HepG2 (cell line): ENCODE measurements around the gene CALML4. TPM values are rescaled to one million over a fixed set of nuclear protein-coding genes. Genes with fewer than 3 reads are reported as not detected.

Experiments
- ATAC-seq: fragments of 200-7000 bp; cut with Tn5 transposase; 3 replicates; pipeline ENCODE4 v1.9.1; 2020; ENCODE audit warnings: mild to moderate bottlenecking, moderate library complexity
- BruUV-seq: library from RNA; stranded (reverse); fragments of 400-500 nt; replicated peaks from 2 replicates; lab custom pipeline; 2021; lab: Mats Ljungman, UMichigan
- CTCF ChIA-PET: fragments of 300-600 bp; formaldehyde crosslinking; extraction: SDS; loops from one replicate; lab custom pipeline; 2021; ENCODE audit warnings: low total read pairs, inconsistent platforms, low intra/inter-chr PET ratio; lab: Yijun Ruan, JAX
- POLR2A ChIA-PET: fragments of 350-600 bp; sonication (Branson Sonifier 250); formaldehyde crosslinking; loops from one replicate; lab custom pipeline; 2020; ENCODE audit warnings: antibody characterized with exemption, inconsistent platforms; lab: Yijun Ruan, JAX
- DNase-seq: peaks from one replicate; pipeline ENCODE4 v3.0.0-alpha.2; 2015; ENCODE audit warnings: low spot score
- FAIRE-seq: peaks from 3 replicates; lab custom pipeline; 2011; peaks lifted over from hg19 to GRCh38; lab: Jason Lieb, UNC
- H2AFZ ChIP-seq: one replicate; pipeline ENCODE4 v1.6.1; 2011; ENCODE audit warnings: low read length, inconsistent platforms
- H3K27ac ChIP-seq: fragments of 300-600 bp; 3 replicates; pipeline ENCODE4 v1.8.0; 2011; ENCODE audit warnings: mixed run types, mild to moderate bottlenecking, mixed read lengths, low read length, inconsistent platforms; ENCODE audit not compliant: insufficient read depth; ENCODE audit errors: extremely low read length
- H3K27me3 ChIP-seq, 2 experiments: fragments of 200-600 bp in 1 of 2; 2 replicates in 1 of 2; 3 replicates in 1 of 2; pipeline versions ENCODE4 v1.6.0 to v1.8.0; 2011; ENCODE audit warnings: low read length in 2 of 2, mild to moderate bottlenecking in 2 of 2, moderate library complexity in 2 of 2, inconsistent platforms in 1 of 2; ENCODE audit not compliant: insufficient read depth in 2 of 2, control insufficient read depth in 1 of 2
- H3K36me3 ChIP-seq, 2 experiments: fragments of 200-600 bp in 1 of 2; replicated peaks in 1 of 2; 2 replicates in 1 of 2; 3 replicates in 1 of 2; pipeline versions ENCODE4 v1.5.1 to v1.8.0; 2011; ENCODE audit warnings: low read length in 2 of 2, inconsistent platforms in 1 of 2; ENCODE audit not compliant: insufficient read depth in 2 of 2, control insufficient read depth in 1 of 2
- H3K4me1 ChIP-seq: 2 replicates; pipeline ENCODE4 v1.5.1; 2012; ENCODE audit warnings: low read length, inconsistent platforms; ENCODE audit not compliant: insufficient read depth
- H3K4me2 ChIP-seq: 2 replicates; pipeline ENCODE4 v1.6.0; 2011; ENCODE audit warnings: low read depth, low read length, inconsistent platforms
- H3K4me3 ChIP-seq, 3 experiments: fragments of 200-600 bp in 1 of 3; sonication (generic), shearing (Covaris generic) in 1 of 3; replicated peaks in 1 of 3; 2 replicates each; pipeline ENCODE4 v1.5.1; 2011 to 2016; ENCODE audit warnings: low read length in 3 of 3, inconsistent platforms in 2 of 3, low read depth in 2 of 3, mild to moderate bottlenecking in 2 of 3, control low read depth in 1 of 3, mixed read lengths in 1 of 3; ENCODE audit not compliant: insufficient read depth in 1 of 3
- H3K79me2 ChIP-seq: one replicate; pipeline ENCODE4 v1.6.1; 2011; ENCODE audit warnings: low read length, inconsistent platforms; ENCODE audit not compliant: insufficient read depth
- H3K9ac ChIP-seq: 2 replicates; pipeline ENCODE4 v1.6.0; 2011; ENCODE audit warnings: mild to moderate bottlenecking, low read depth, low read length, inconsistent platforms; ENCODE audit not compliant: insufficient read depth
- H3K9me3 ChIP-seq: 2 replicates; pipeline ENCODE4 v1.5.1; 2012; ENCODE audit warnings: mild to moderate bottlenecking, low read length
- H4K20me1 ChIP-seq: 2 replicates; pipeline ENCODE4 v1.6.0; 2011; ENCODE audit warnings: inconsistent platforms, mild to moderate bottlenecking, low read length, moderate library complexity; ENCODE audit not compliant: insufficient read depth
- ARID4A ChIP-seq: sonication (generic); formaldehyde crosslinking; IDR thresholded peaks from 2 replicates; pipeline ENCODE4 v1.5.0; 2020; ENCODE audit warnings: mild to moderate bottlenecking, missing genetic modification reagents, borderline replicate concordance
- ATF7-NPFF ChIP-seq: sonication (generic); formaldehyde crosslinking; IDR thresholded peaks from 2 replicates; pipeline ENCODE4 v1.8.1; 2023; ENCODE audit warnings: mild to moderate bottlenecking, low read depth, missing genetic modification reagents, moderate library complexity
- MXD4 ChIP-seq: IDR thresholded peaks from 2 replicates; pipeline ENCODE4 v1.6.1; 2016; ENCODE audit warnings: mild to moderate bottlenecking, missing biosample characterization, missing genetic modification reagents
- NFATC3 ChIP-seq: sonication (generic); formaldehyde crosslinking; IDR thresholded peaks from 2 replicates; pipeline ENCODE4 v1.5.1; 2020; ENCODE audit warnings: mild to moderate bottlenecking, missing genetic modification reagents
- PRDM15 ChIP-seq: sonication (generic); formaldehyde crosslinking; IDR thresholded peaks from 2 replicates; pipeline ENCODE4 v1.4.0; 2020; ENCODE audit warnings: missing genetic modification reagents
- ZNF292 ChIP-seq: sonication (generic); formaldehyde crosslinking; IDR thresholded peaks from 2 replicates; pipeline ENCODE4 v1.8.1; 2022; ENCODE audit warnings: mild to moderate bottlenecking, low read depth, missing genetic modification reagents, borderline replicate concordance
- ZNF34 ChIP-seq: sonication (generic); formaldehyde crosslinking; IDR thresholded peaks from 2 replicates; pipeline ENCODE4 v1.4.0; 2020; ENCODE audit warnings: mild to moderate bottlenecking, missing genetic modification reagents, borderline replicate concordance
- ZNF382 ChIP-seq: sonication (generic); formaldehyde crosslinking; IDR thresholded peaks from 2 replicates; pipeline ENCODE4 v1.5.0; 2020; ENCODE audit warnings: missing genetic modification reagents, mild to moderate bottlenecking, borderline replicate concordance
- ZNF878 ChIP-seq: sonication (generic); formaldehyde crosslinking; IDR thresholded peaks from 2 replicates; pipeline ENCODE4 v1.8.1; 2023; ENCODE audit warnings: mild to moderate bottlenecking, missing genetic modification reagents, moderate library complexity
- WGBS: methylation state at CpG from one replicate; pipeline ENCODE4 v1.1.6; 2017; ENCODE audit warnings: low lambda C conversion rate; 5-methylcytosine and 5-hydroxymethylcytosine counted together
- in situ Hi-C: cut with HindIII; loops from 2 replicates; pipeline ENCODE4 v1.10.0; 2017; ENCODE audit warnings: low pct_unique_long_range_greater_than_20kb; ENCODE audit not compliant: extremely low pct_ligation_motif_present
- intact Hi-C: fragments of 100-400 bp; cut with micrococcal nuclease; formaldehyde crosslinking; loops from one replicate; pipeline ENCODE4 v1.10.0; 2022; ENCODE audit not compliant: unreplicated experiment
- polyA plus RNA-seq, 8 experiments: library from polyadenylated mRNA; depleted of rRNA in 3 of 8; stranded (reverse) in 7 of 8; unstranded in 1 of 8; fragments of >200 nt; fragmentation: Illumina TruSeq in 4 of 8; extraction: Trizol in 4 of 8; gene quantifications; 2 replicates each; pipeline versions ENCODE4 v1.2.1 to v1.2.3, GENCODE V29; 2011 to 2016; ENCODE audit warnings: low read depth in 4 of 8, missing spikeins in 1 of 8, mixed read lengths in 1 of 8; ENCODE audit not compliant: insufficient read depth in 1 of 8
- total RNA-seq, 5 experiments: library from RNA; depleted of rRNA; stranded (reverse); fragments of >200 nt; fragmentation: Illumina TruSeq; extraction: Trizol; gene quantifications; 2 replicates each; pipeline ENCODE4 v1.2.3, GENCODE V29; 2016; ENCODE audit warnings: low read depth in 1 of 5
- TF ChIP-seq, protein P1 (sequence below): sonication (generic); formaldehyde crosslinking; IDR thresholded peaks from 2 replicates; pipeline ENCODE4 v1.4.0; 2020; ENCODE audit warnings: mild to moderate bottlenecking, missing genetic modification reagents
- TF ChIP-seq, protein P2 (sequence below): conservative IDR thresholded peaks from 2 replicates; pipeline ENCODE4 v1.6.1; 2018; ENCODE audit warnings: missing genetic modification reagents

CALML4 gene
- total and polyA plus RNA-seq, 2 of the 13 experiments (the other 11 are each of a cell fraction or from before 2014, with no cell fraction given): 3.6 to 8.7 TPM

DNA sequence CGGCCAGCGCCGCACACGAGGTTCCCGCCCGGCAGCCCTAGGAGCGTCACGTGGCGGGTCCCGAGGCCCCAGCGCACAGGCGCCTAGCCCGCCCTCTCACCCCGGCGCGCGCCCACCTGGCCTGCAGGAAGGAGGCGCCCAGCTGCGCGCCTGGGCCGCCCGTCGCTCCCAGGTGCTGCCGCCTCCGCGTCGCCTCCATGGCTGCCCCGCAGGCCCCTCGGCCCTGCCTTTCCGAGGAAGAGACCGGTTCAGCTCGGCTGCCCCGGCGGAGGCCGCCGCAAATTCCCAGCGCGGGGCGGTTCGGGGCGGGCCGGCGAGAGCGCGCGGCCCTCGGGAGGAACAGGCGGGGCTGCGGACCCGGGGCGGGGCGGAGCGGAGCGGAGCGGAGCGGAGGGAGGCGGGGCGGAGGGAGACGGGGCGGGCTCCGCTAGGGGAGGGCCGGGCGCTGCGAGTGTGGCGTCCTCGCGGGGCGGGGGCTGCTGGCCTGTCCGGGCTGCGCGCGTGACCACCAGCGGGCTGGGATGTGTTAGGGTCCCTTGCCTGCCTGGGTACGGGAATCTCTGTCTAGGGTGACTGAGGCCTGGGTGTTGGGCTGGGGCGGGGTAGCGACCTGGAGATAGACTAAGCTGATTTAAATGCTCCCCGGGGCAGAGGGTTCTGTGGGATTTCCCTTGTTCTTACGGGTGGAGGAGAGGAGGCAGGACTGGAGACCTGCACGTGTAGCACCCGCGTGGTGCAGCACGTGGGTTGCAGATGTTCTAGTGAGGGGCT, 24.4 kb upstream of the CALML4 start, which contains the start of gene CLN6 (continued):
- TF ChIP-seq PRDM15 (CRISPR knock-in tag) (peak; percentile 66), ZNF34 (CRISPR knock-in tag) (no peak), NFATC3 (CRISPR knock-in tag) (no peak), ATF7-NPFF (CRISPR knock-in tag) (peak; percentile 95)
- TF ChIP-seq, all 625 proteins: peak for 253

GRCh38 chr15:68228971-68229385, 23.8 kb upstream of the CALML4 start:
- no peaks in the 10 kb centered on the region; the same call in 1 of the 2 replicates for H4K20me1 ChIP-seq
- peak overlapping the region; percentile 100 for H3K4me2 ChIP-seq
- ATAC-seq (peak; percentile 11), DNase-seq (no peak), FAIRE-seq (no peak)
- ChIA-PET POLR2A (interaction anchor here (3.6 kb wide), 1 partner anchor 49 kb away, joined by 18 read pairs; the partner anchor contains the start of gene FEM1B), CTCF (no interaction called here)
- H3K79me2 ChIP-seq: peaks cover 40% of the 10 kb centered on the region
- H3K36me3 ChIP-seq: peaks cover 0 to 5% of the 10 kb centered on the region in 2 experiments; a peak in 1 of 5 replicates
- H2AFZ ChIP-seq: no peak overlapping the region
- intact Hi-C loops (no loop called here), in situ Hi-C loops (no loop called here)
- no peaks in the 10 kb centered on the region for H3K9me3 ChIP-seq
- 2% methylated on average over 18 of the region's 39 CpGs for WGBS
- peak overlapping the region; percentile 81 for H3K9ac ChIP-seq
- BruUV-seq: no TSS peak
- peaks cover 0 to 3% of the 10 kb centered on the region in 2 experiments; a peak in 1 of 5 replicates for H3K27me3 ChIP-seq
- peak overlapping the region; percentile 60 to 82 (median 78) for H3K4me3 ChIP-seq
- peak overlapping the region; percentile 89 for H3K27ac ChIP-seq
- peaks cover 75% of the 10 kb centered on the region for H3K4me1 ChIP-seq
- TF ChIP-seq ZNF292 (CRISPR knock-in tag) (0 out of 2 replicates have a peak, but pooled peaks have one; percentile 10), ZNF878 (CRISPR knock-in tag) (0 out of 2 replicates have a peak, but pooled peaks have one; percentile 26), ZNF382 (CRISPR knock-in tag) (no peak), ARID4A (CRISPR knock-in tag) (no peak), MXD4 (CRISPR knock-in tag) (no peak)
- TF ChIP-seq, protein P1, sequence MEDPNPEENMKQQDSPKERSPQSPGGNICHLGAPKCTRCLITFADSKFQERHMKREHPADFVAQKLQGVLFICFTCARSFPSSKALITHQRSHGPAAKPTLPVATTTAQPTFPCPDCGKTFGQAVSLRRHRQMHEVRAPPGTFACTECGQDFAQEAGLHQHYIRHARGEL (CRISPR knock-in tag): no peak
- TF ChIP-seq, protein P2, sequence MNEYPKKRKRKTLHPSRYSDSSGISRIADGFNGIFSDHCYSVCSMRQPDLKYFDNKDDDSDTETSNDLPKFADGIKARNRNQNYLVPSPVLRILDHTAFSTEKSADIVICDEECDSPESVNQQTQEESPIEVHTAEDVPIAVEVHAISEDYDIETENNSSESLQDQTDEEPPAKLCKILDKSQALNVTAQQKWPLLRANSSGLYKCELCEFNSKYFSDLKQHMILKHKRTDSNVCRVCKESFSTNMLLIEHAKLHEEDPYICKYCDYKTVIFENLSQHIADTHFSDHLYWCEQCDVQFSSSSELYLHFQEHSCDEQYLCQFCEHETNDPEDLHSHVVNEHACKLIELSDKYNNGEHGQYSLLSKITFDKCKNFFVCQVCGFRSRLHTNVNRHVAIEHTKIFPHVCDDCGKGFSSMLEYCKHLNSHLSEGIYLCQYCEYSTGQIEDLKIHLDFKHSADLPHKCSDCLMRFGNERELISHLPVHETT: 0 out of 2 replicates have a peak, but pooled peaks have one; percentile 39
